Hepatocyte (in vitro differentiated cells): Measurements from ENCODE around the gene PCDHGA8. TPM values are rescaled to one million over a fixed set of nuclear protein-coding genes. Genes with fewer than 3 reads are reported as not detected.

Source experiments
- DNase-seq: peaks from one replicate; pipeline ENCODE4 v3.0.0-alpha.2; 2016; ENCODE audit warnings: low spot score
- H2AFZ ChIP-seq: fragments of 200-600 bp; sonication (generic); 2 replicates; pipeline ENCODE4 v1.6.0; 2016; ENCODE audit warnings: antibody characterized with exemption, mild to moderate bottlenecking
- H3K27ac ChIP-seq: fragments of 200-600 bp; sonication (generic); 2 replicates; pipeline ENCODE4 v1.5.1; 2016; ENCODE audit warnings: mild to moderate bottlenecking
- H3K27me3 ChIP-seq: fragments of 200-600 bp; sonication (generic); 2 replicates; pipeline ENCODE4 v1.6.1; 2016
- H3K36me3 ChIP-seq: fragments of 200-600 bp; sonication (generic); replicated peaks from 2 replicates; pipeline ENCODE4 v1.5.1; 2016; ENCODE audit warnings: low read depth; ENCODE audit not compliant: insufficient read depth
- H3K4me1 ChIP-seq: fragments of 200-600 bp; sonication (generic); 2 replicates; pipeline ENCODE4 v1.5.1; 2016; ENCODE audit warnings: mild to moderate bottlenecking, moderate library complexity; ENCODE audit not compliant: insufficient read depth
- H3K4me2 ChIP-seq: fragments of 200-600 bp; sonication (generic); 2 replicates; pipeline ENCODE4 v1.6.0; 2016
- H3K4me3 ChIP-seq: fragments of 200-600 bp; sonication (generic); 2 replicates; pipeline ENCODE4 v1.5.1; 2016; ENCODE audit warnings: mild to moderate bottlenecking
- H3K79me2 ChIP-seq: fragments of 200-600 bp; sonication (generic); 2 replicates; pipeline ENCODE4 v1.6.0; 2017; ENCODE audit warnings: mild to moderate bottlenecking
- H3K9me2 ChIP-seq: fragments of 200-600 bp; sonication (generic); replicated peaks from 2 replicates; pipeline ENCODE4 v1.6.0; 2017; ENCODE audit warnings: mild to moderate bottlenecking; ENCODE audit not compliant: insufficient read depth
- H3K9me3 ChIP-seq: fragments of 200-600 bp; sonication (generic); 2 replicates; pipeline ENCODE4 v1.5.1; 2016; ENCODE audit warnings: low read depth, mild to moderate bottlenecking
- H4K20me1 ChIP-seq: fragments of 200-600 bp; sonication (generic); 2 replicates; pipeline ENCODE4 v1.6.0; 2016; ENCODE audit warnings: mild to moderate bottlenecking; ENCODE audit not compliant: insufficient read depth, poor library complexity, severe bottlenecking
- EZH2 ChIP-seq: fragments of 200-600 bp; sonication (generic); IDR thresholded peaks from 2 replicates; pipeline ENCODE4 v1.6.1; 2016; ENCODE audit warnings: antibody characterized with exemption, mild to moderate bottlenecking, borderline replicate concordance
- EZH2phosphoT487 ChIP-seq: fragments of 200-600 bp; sonication (generic); IDR thresholded peaks from one replicate; pipeline ENCODE4 v1.6.1; 2018; ENCODE audit warnings: antibody characterized with exemption, mild to moderate bottlenecking, low read depth, moderate library complexity; ENCODE audit not compliant: unreplicated experiment, severe bottlenecking
- WGBS: methylation state at CpG from one replicate; pipeline ENCODE4 v1.1.6; 2016; ENCODE audit warnings: low lambda C conversion rate; ENCODE audit errors: missing lambda C conversion rate; 5-methylcytosine and 5-hydroxymethylcytosine counted together
- polyA plus RNA-seq: library from polyadenylated mRNA; unstranded; fragments of >200 nt; fragmentation: Nextera tagmentation; extraction: Ambion mirVana; gene quantifications from 2 replicates; pipeline ENCODE4 v1.2.1, GENCODE V29; 2016
- total RNA-seq: library from RNA; depleted of rRNA; stranded (reverse); fragments of >200 nt; gene quantifications from 2 replicates; pipeline ENCODE4 v1.2.3, GENCODE V29; 2014
- TF ChIP-seq, protein P1 (sequence below): fragments of 200-600 bp; sonication (generic); IDR thresholded peaks from 2 replicates; pipeline ENCODE4 v1.5.1; 2016; ENCODE audit warnings: antibody characterized with exemption, mild to moderate bottlenecking; ENCODE audit not compliant: poor library complexity

Gene PCDHGA8
- total and polyA plus RNA-seq, 2 experiments from 2014 or later, result 0.53 to 1.00 TPM

DNA sequence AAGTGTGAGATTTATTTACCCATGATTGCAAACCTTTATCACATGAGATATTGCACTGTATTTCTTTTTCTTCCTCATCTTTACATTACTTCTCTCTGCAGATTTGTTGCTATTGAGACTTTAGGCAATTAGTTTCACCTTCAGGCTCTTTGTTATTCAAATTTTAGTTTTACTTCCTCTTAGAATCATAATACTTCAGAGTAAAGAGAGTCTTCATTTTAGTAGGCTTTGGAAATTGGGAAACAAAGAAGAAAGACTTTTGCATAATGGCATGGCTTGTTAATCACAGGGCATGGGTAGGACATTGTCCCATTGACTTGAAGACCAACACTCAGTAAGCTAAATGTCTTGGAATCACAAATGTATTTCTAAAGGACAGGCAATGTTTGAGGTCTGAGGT, 29.7 kb upstream of the PCDHGA8 start:
- H3K4me2 ChIP-seq, result no peak overlapping the region
- H3K79me2 ChIP-seq, result no peaks in the 10 kb centered on the region
- DNase-seq, result no peak
- H3K27me3 ChIP-seq, result no peaks in the 10 kb centered on the region
- H3K4me1 ChIP-seq, result no peaks in the 10 kb centered on the region
- TF ChIP-seq EZH2phosphoT487, result no peak
- no peak for TF ChIP-seq EZH2
- TF ChIP-seq, protein P1, sequence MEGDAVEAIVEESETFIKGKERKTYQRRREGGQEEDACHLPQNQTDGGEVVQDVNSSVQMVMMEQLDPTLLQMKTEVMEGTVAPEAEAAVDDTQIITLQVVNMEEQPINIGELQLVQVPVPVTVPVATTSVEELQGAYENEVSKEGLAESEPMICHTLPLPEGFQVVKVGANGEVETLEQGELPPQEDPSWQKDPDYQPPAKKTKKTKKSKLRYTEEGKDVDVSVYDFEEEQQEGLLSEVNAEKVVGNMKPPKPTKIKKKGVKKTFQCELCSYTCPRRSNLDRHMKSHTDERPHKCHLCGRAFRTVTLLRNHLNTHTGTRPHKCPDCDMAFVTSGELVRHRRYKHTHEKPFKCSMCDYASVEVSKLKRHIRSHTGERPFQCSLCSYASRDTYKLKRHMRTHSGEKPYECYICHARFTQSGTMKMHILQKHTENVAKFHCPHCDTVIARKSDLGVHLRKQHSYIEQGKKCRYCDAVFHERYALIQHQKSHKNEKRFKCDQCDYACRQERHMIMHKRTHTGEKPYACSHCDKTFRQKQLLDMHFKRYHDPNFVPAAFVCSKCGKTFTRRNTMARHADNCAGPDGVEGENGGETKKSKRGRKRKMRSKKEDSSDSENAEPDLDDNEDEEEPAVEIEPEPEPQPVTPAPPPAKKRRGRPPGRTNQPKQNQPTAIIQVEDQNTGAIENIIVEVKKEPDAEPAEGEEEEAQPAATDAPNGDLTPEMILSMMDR, result no peak
- H3K4me3 ChIP-seq, result no peak overlapping the region
- no peak overlapping the region for H3K27ac ChIP-seq
- H3K36me3 ChIP-seq, result no peaks in the 10 kb centered on the region
- no peak overlapping the region for H2AFZ ChIP-seq
- peaks cover 5% of the 10 kb centered on the region for H3K9me3 ChIP-seq
- no peaks in the 10 kb centered on the region for H3K9me2 ChIP-seq
- H4K20me1 ChIP-seq, result no peaks in the 10 kb centered on the region

DNA sequence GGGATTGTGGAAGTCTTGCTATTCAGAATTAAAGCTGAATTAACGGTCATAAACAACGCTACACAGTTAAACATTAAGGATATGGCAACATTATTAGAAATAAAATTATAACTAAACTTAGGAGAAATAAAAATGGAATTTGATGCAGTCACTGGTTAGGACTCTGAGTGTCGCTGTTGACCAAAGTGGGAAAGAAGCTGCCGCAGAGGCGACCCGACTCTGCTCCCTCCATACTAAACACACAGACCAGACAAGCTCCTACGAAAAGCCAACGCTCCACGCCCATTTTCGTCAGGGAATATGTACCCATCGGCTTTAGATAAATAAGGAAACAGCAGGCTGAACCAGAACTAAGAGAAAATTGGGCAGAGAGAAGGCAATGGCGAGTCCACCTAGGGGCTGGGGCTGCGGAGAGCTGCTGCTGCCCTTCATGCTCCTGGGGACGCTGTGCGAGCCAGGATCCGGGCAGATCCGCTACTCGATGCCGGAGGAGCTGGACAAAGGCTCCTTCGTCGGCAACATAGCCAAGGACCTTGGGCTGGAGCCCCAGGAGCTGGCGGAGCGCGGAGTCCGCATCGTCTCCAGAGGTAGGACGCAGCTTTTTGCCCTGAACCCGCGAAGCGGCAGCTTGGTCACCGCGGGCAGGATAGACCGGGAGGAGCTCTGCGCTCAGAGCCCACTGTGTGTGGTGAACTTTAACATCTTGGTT, 28.3 kb upstream of the PCDHGA8 start, which contains the start of gene PCDHGA5:
PCDHGA5 (plus strand) TSS at position 211 of the 709 bp plus-strand sequence; CDS start at position 380, 169 bp downstream.
- DNase-seq, result no peak
- H3K27me3 ChIP-seq, result no peaks in the 10 kb centered on the region
- peaks cover 5% of the 10 kb centered on the region for H3K9me3 ChIP-seq
- H3K4me1 ChIP-seq, result no peaks in the 10 kb centered on the region
- H4K20me1 ChIP-seq, result no peaks in the 10 kb centered on the region
- H3K79me2 ChIP-seq, result no peaks in the 10 kb centered on the region
- no peak within 1 kb of the TSS for H3K4me3 ChIP-seq
- H3K9me2 ChIP-seq, result no peaks in the 10 kb centered on the region
- no peak for TF ChIP-seq EZH2phosphoT487
- no peak for TF ChIP-seq EZH2
- TF ChIP-seq, protein P1, result no peak
- H3K36me3 ChIP-seq, result no peaks in the 10 kb centered on the region
- H3K27ac ChIP-seq, result no peak within 1 kb of the TSS
- H2AFZ ChIP-seq, result no peak within 1 kb of the TSS
- no peak within 1 kb of the TSS for H3K4me2 ChIP-seq
- 96% methylated on average over 32 of the region's 34 CpGs for WGBS

- TF ChIP-seq, protein P1, result no peak
- TF ChIP-seq EZH2 (no peak), EZH2phosphoT487 (no peak)
- peaks cover 5% of the 10 kb centered on the region for H3K9me3 ChIP-seq
- no peak overlapping the region for H3K27ac ChIP-seq
- H3K27me3 ChIP-seq, result no peaks in the 10 kb centered on the region
- H4K20me1 ChIP-seq, result no peaks in the 10 kb centered on the region
- no peak for DNase-seq
- no peaks in the 10 kb centered on the region for H3K9me2 ChIP-seq
- H3K4me1 ChIP-seq, result no peaks in the 10 kb centered on the region
- H3K36me3 ChIP-seq, result no peaks in the 10 kb centered on the region
- H3K4me3 ChIP-seq, result no peak overlapping the region
- H3K4me2 ChIP-seq, result no peak overlapping the region
- WGBS, result 96% methylated on average over 43 of the region's 46 CpGs
- H2AFZ ChIP-seq, result no peak overlapping the region
- no peaks in the 10 kb centered on the region for H3K79me2 ChIP-seq
Measured at GRCh38 chr5:141366016-141366896, 26.2 kb upstream of the PCDHGA8 start.
